HG02943 (cell line): Measurements from ENCODE around the gene NCAPH2.

Experiments
- ATAC-seq: cut with Tn5 transposase; IDR thresholded peaks from one replicate; pipeline ENCODE4 v1.9.1; 2021; ENCODE audit warnings: mild to moderate bottlenecking, low read depth, moderate library complexity; ENCODE audit not compliant: unreplicated experiment

Gene NCAPH2

DNA sequence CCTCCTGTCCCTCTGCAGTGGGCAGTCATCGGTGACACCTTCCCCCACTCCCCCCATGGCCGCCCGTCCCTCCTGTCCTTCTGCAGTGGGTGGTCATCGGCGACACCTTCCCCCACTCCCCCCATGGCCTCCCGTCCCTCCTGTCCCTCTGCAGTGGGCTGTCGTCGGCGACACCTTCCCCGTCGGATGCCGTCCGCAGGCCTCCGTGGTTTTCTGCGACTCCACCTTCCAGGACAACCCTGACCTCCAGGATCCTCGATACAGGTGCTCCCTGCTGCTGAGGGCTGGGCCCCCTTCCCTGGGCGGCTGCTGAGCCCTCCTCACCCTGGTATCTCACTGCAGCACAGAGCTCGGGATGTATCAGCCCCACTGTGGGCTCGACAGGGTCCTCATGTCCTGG lies 19.1 kb upstream of the NCAPH2 start:
- no peak for ATAC-seq

DNA sequence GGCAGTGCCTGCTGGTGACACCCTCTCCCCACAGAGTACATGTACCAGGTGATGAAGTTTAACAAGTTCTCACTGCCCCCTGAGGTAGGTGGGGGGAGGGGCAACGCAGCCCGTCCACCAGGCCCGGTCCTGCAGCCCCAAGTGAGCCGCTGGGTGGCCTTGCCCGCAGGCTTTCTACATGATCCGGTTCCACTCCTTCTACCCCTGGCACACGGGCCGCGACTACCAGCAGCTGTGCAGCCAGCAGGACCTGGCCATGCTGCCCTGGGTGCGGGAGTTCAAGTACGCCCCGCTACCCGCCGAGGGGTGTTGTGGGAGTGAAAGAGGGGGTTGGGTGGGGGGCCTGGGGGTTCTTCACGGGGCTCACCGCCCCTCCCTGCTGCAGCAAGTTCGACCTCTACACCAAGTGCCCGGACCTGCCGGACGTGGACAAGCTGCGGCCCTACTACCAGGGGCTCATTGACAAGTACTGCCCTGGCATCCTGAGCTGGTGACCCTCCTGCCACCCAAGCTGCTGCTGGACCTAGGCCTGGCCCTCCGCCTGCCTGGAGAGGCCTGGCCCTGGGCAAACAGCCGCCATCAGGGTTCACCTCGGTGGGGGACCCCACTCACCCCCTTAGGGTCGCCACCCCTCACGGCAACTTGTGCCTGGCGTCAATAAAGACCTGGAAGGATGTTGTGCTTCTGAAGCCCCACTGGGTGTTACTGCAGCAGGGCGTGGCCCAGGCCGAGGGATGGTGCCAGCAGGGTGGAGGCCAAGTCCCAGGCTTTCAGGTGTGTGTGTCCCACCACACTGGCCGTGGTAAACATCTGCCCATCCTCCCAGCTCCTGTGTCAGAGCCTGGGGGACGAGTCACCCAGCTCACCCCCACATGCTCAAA lies 18.4 kb upstream of the NCAPH2 start:
- ATAC-seq: no peak

DNA sequence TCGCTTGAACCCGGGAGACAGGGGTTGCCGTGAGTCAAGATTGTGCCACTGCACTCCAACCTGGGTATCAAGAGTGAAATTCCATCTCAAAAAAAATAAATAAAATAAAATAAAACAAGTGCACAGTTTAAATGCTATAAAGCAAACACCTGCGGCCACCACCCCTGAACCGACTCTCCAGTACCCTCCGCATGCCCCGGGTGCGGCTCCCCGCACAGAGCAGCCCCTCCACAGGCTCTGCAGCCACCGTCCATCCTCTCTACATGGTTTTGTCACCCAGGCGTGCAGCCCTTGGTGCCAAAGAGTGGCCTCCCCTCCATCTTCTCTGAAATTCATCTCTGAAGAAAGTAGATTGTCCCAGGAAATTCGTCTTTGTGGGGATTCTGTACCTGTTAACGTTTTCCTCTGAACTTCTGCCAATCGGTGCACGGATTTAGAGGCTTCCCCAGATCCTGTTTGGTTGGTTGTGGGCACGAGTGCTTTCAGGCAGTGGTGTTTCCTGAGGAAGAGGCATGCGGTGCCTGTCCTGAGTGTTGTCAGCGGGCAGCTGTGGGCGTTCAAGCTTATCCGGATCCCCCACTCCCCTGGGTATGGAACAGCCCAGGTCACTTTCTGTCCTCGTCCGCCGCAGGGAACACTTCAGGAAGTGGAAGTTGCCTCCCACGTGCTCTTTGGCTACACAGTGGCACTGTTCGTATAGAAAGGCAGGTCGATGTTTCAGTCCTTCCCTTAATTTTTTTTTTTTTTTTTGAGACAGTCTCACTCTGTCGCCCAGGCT lies 17.3 kb upstream of the NCAPH2 start:
- ATAC-seq: no peak

DNA sequence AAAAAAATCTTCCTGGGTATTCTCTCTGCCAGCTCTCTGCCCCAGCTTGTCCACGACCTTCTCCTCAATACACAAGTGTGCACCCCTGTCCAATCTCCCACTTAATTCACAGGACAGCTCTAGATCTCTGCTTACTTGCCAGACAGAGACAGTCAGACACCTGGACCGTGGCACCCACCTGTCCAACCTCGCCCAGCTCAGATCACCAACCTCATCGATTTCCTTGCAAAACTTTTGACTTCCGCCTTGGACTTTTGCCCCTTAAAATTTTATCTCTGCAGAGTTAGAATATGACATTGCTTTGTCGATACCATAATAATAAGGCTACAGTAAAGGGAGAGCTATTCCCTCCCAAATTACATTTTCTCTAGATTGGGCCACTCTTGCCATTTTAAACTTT lies 10.9 kb upstream of the NCAPH2 start:
- ATAC-seq: no peak

DNA sequence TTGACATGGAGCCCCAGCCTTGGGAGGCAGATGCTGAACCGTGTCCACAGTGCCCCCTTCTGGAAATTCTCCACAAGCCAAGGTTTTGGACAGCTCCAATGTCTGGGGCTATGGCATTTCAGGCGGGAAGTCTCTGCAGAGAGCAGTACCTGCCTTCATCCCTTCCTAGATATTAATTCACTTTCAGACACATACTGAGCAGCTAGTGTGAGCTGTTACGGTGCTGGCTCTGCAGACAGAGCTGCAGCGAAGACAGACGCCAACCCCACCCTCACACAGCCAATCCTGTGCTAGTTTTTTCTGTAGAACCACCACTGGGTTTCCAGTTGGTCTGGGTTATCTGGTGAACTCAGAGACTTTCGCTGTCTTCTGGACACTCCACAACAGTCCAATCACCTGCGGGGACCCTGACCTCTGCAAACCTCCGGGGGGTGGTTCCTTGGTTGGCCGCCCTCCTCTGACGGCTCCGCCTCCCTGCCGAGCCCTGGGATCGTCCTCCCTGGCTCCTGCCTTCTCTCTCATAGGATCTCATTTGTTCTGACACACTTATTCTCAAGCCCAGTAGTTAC lies 9.6 kb upstream of the NCAPH2 start:
- ATAC-seq: no peak

DNA sequence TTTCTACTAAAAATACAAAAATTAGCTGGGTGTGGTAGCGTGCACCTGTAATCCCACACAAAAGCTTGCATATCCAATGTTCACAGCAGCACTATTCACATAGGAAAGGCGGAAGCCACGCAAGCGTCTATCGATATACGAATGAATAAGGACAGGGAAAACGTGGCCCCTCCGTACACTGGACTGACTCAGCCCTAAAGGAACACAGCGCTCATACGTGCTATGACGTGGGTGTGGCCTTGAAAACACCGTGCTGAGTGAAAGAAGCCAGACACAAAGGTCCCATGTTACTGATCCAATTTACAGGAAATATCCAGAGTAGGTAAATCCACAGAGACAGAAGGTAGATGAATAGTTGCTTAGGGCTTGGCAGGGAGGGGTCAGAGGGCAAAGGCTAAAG lies 7.6 kb upstream of the NCAPH2 start:
- ATAC-seq: no peak

DNA sequence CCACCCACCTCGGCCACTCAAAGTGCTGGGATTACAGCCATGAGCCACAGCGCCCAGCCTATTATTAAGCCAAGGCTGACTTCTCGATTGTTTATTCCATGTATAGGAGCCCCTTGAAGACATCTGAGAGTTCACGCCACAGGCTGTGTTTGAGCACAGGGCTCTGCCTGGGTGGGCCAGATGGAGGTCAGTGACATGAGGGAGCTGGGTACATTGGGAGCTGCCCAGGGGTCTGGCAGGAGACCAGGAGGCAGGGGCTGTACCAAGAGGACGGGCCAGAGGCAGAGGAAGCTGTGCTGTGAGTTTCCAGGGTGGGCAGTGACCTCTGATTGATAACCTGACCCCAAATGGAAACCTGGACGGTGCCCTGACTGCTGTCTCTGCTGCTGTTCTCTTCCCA lies 5.9 kb upstream of the NCAPH2 start:
- ATAC-seq: no peak

DNA sequence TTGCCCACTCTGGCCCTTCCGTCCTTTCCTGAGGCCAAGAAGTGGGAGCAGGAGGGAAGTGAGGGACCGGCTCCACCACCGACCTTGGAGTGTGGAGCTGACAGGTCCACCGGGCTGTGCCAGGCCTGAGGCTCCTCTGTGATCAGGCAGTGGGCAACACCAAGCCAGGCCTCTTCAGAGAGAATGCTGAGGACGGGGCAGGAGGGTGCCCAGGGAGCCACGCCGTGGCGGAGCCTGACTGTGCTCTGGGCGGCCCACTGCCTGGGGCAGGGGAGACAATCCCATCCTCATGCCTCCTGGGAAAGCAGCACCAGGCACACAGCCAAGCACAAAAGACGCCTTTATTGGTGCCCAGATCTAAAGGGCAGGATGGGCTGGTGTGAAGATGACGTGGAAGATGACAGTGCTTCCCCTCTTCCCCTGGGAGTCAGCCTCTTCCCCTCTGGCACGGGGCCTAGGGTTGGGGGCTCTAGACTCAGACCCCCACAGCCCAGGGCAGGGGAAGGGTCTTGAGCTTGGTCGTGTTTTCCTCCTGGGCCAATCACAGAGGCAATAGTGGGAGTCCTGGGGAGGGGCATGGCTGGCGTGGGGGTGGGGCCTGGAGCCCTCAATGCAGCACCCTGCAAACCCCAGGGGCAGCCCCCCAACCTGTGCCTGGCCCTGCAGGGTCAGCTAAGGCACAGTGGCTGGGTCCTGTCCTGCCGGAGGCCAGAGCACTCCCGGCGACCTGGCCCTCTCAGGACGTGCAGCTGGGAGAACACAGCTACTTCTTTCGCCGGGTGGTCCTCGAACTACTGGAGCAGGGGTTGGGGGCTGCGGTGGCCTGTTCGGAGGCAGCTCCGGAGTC lies 5.2 kb upstream of the NCAPH2 start:
- ATAC-seq: no peak

DNA sequence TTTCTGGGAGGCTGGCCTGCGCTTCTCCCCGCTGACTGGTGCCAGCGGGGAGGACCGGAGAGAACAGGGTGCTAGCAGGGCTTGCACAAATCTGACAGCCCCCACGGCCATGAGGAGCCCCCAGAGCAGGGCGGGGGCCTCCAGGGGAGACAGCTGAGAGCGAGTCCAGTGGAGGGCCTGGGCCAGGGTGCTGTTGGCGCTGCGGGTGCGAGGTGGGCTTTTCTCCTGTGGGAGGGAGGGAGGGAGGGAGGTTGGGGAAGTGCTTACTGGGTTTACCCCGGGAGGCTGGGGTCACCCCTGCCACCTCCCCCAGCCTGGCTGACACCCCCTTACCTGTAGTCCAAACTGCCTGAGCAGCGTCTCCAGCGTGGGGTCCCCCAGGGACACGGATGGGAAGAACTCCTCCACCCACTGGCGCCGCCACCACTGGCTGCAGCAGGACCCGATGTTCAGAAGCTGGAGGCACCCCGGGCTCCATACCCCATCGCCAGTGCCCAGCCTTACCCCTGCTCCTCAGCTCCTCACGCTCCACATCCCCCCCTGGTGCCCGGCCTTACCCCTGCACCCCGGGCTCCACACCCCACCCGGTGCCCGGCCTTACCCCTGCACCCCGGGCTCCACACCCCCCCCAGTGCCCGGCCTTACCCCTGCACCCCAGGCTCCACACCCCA lies 4.4 kb upstream of the NCAPH2 start:
- ATAC-seq: no peak

DNA sequence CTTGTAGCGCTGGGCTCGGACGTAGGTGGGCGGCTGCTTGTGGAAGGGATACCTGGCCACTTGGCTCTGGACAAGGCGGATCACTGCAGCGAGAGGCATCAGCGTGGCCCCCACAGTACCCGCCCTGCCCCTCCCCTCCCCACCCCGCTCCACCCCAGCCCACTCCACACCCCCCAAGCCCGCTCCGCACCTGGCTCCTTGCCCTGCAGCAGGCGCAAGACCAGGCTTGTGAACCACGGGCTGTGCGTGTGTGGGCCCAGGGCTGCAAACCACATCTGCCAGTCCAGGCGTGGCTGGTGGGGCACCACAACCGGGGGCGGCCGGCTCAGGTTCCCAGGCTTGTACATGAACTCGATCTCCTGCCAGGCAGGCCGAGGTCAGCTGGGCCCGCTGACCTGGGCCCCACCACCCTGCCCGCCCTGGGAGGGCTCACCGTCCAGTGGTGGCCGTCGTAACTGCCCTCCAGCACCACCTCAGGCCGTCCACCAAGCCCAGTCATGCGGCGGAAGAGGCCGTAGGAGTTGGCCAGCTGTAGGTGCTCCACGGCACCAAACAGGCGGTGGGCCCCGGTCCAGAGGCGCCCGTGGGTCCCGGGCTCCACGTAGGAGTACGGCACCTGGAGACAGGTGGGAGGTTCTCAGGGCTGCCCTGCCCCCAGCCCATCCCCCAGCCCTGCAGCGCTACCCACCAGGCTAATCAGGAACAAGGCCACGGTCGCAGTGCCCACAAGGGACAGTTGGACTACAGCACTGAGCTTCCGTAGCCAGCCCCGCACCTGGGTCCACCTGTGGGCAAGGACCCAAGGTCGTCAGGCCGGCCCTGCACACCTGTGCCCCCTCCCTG lies 3.4 kb upstream of the NCAPH2 start:
- ATAC-seq: no peak

DNA sequence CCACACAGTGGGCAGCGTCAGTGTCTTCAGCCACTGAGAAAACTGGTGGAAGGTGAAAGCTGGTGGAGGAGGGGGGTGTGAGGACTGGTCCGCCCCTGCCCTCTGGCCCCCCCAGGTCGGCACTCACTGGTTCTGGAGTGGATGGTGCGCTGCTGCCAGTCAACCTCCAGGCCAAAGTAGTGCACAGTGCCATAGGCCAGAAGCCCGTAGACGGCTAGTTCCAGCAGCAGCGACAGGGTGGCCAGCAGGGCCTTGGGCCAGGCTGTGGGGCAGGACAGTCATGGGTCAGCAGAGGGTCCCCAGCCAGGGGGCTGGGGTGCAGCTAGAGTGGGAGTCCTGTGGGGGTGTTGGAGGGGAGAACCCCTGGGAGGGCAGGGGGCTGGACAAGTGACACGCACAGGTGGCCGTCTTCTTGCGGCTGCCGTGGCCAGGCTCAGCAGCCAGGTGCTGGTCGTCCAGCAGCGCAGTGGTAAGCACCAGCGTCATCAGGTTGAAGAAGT lies 2.7 kb upstream of the NCAPH2 start:
- ATAC-seq: no peak

DNA sequence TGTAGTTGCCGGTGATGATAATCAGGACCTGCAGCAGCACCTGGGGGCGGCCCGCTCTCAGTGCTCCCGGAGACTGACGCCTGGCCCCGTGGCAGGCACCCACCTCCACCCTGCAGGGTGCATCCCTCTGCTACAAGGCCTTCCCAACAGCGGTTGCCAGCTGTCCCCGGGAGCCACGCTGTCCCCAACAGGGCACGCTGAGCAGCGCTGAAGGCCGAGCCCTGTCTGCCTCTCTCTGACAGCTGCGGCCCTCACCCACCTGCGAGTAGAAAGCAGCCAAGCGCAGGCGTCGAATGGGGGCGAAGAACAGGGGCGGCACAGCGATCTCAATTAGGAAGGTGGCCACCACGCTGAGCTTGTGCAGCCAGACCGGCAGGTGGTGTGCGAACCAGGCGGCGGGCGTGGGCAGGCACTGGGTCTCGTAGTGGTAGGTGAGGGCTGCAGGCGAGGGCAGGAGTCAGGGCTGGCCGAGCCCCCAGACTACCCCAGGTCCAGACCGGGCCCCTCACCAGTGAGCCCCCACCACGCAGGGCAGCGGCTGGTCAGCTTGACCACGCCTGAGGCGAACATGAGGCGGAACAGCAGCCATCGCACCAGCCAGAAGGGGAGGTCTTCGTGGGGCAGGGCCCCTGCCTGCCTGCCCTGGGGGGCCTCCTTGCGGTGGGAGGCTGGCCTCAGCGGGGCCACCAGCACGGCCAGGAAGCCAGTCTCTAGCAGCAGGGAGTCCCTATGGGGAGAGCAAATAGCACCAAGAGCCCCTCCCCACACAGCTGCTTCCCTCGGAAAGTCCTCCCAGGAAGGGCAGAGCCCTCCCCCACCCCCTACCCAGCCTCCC lies 2.0 kb upstream of the NCAPH2 start:
- ATAC-seq: no peak

DNA sequence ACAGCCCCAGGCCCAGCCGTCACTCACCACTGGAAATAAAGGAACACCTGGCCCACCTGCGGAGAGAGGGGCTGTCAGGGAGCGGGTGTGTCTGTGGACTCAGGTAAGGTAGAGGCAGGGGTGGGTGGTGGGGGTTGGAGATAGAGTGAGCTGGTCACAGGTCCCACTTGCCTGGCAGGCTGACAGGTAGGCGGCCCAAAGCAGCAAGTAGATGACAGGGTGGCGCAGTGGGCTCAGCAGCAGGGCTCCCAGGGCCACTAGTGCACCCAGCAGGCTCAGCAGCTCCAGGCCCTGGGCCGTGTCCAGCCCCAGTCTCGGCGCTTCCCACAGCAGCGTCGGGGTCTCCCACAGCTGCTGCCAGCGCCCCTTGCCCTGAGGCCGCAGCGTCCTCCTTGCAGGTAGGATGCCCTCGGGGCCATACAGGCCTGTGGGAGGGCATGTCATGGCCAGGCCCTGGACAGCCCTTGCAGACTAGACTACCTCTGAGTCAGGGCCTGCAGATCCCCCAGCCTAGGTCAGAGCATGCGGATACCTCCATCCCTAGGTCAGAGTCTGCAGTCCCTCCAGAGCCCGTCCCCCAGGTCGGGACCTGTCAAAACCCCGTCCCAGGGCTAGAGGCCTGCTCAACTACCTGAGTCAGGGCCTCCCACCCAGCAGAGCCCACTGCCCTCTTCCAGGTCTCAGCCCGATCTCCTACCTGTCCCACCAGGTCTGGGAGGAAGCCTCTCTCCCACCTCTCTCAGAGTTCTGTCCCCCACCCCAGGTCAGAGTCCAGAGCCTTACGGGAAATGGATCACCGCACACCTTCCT lies 1.2 kb upstream of the NCAPH2 start:
- peak; percentile 6 for ATAC-seq

DNA sequence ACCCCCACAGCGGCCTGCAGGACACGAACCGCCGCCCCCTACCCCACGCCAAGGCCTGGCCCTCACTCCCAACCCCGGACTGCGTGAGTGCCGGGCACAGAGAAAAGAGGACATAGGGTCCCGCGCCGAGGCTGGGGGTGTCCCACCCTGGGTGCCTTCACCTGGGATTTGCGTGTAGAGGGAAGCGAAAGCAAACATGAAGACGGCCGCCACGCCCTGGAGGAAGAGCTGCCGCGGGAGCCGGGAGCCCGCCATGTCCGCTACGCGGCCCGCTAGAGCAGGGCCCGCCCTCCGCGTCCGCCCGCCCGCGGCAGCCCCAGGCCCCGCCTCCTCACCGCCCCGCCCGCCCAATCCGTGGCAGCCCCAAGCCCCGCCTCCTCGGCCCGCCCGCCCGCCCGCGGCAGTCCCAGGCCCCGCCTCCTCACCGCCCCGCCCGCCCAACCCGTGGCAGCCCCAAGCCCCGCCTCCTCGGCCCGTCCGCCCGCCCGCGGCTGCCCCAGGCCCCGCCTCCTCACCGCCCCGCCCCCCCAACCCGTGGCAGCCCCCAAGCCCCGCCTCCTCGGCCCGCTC lies 518 bp upstream of the NCAPH2 start, which contains the start of gene LMF2:
LMF2 (minus strand) TSS at position 282 of the 570 bp plus-strand sequence; CDS start at position 255, 27 bp downstream.
- peak; percentile 39 for ATAC-seq

DNA sequence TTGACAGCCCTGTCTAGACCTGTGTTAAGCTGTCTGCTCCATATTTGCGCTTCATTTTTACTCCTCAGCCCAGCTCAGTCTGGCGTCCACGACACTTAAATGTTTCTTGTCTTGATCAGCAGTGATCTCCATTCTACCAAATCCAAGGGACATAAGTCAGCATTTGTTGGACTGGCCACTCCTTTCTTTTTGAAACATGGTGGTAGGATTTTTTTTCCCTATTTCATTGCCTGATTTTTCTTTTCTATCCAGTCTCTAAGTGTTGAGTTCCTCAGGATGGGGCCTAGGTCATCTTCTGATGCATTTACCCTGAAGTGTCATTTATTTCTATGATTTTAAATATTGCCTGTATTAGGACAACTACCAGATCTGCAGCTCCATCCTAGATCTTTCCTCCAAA lies 873 bp downstream of the NCAPH2 start:
- no peak for ATAC-seq

DNA sequence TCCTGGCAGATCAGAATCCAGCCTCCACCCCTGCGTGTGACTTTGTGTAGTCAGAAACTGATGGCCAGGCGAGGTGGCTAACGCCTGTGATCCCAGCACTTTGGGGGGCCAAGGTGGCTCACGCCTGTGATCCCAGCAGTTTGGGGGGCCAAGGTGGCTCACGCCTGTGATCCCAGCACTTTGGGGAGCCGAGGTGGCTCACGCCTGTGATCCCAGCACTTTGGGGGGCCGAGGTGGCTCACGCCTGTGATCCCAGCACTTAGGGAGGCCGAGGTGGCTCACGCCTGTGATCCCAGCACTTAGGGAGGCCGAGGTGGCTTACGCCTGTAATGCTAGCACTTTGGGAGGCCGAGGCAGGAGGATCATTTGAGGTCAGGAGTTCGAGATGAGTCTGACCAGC lies 5.2 kb downstream of the NCAPH2 start:
- ATAC-seq: no peak

DNA sequence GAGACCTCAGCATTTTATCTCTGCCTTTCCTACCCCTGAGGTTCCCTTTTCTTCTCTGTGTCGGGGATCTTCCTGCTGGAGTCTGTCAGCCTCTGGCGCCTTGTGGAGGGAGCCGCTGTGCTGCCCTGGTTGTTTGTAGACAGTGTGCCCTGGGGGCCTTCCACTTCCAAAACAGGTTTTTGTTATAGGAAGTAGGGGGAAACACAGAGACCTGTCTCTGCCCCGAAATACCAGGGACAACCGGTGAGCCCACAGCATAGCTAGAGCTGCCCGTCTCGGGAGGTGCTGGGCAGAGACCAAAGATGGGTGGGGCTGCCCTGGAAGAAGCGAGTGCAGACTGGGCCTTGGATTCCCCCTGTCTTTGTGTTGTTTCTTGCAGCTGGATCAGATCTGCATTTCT lies 8.0 kb downstream of the NCAPH2 start:
- ATAC-seq: no peak
